G401.6 (cell line): Measurements from ENCODE around the gene RIN1.
"Not testable (repeated sequence)": the region's sequence is repeated elsewhere in the genome, so short reads cannot be mapped to it uniquely, and the experiment has no call there.

Experiments
- FAIRE-seq: peaks from 2 replicates; lab custom pipeline; 2012; peaks lifted over from hg19 to GRCh38; lab: Jason Lieb, UNC

The RIN1 gene

DNA sequence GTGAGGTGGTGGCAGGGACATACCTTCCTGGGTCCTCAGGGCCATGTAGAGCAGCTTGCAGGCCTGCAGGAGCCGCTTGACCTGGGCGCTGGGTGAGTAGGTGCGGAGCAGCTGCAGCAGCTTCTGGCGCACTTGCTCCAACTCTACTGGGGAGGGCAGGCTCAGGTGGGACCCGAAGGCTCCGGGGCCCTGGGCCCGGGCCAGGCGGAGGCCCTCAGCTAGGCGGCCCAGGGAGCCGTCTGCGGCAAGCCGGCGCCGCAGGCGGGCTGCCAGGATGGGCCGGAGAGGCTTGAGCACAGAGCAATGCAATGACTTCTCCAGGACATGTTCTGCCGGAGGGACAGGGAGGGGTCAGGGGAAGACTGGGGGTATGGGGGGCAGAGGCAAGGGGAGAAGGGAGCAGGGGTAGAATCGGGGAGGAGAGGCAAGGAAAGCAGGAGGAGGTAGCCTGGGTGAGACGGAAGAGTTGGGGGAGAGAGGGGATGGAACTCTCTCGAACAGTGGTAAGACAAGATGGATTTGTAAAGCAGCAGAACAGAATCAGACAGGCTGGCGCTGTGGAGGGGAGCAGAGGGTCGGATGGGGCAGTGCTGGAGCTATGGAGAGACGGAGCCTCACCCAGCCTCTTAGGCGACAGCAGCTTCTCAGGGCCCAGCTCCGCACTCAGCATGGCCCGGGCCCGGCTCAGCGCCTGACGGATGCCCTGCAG is 2.2 kb downstream of the RIN1 start:
- FAIRE-seq, result no peak

DNA sequence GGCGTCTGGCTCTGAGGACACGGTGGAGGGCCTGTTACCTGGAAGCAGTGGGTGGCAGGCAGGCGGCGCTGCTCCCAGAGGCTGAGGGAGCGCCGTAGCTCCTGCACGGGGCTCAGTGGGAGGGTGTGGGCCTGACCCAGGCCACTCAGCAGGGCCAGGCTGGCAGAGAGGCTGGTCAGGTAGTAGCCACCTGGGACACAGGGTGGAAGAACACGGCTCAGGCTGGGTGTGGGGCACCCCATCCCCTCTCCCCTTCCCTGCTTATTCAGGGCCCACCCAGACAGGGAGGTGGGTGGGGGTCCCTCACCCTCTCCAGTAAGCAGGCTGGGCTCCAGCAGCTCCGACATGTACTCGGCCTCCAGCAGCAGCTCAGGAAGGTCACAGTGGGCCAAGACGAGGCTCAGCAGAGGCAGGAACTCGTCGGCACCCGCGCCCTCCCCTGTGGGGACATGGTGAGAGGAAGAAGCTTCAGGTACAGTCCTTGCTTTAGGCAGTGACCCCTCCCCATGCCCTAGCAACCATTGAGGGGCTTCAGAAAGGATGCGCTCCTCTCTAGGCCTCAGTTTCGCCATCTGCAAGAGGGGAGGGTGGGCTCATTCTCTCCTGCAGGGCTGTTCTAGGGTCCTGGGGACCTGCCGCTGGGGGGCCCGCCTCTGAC is 2.9 kb downstream of the RIN1 start:
- no peak for FAIRE-seq

DNA sequence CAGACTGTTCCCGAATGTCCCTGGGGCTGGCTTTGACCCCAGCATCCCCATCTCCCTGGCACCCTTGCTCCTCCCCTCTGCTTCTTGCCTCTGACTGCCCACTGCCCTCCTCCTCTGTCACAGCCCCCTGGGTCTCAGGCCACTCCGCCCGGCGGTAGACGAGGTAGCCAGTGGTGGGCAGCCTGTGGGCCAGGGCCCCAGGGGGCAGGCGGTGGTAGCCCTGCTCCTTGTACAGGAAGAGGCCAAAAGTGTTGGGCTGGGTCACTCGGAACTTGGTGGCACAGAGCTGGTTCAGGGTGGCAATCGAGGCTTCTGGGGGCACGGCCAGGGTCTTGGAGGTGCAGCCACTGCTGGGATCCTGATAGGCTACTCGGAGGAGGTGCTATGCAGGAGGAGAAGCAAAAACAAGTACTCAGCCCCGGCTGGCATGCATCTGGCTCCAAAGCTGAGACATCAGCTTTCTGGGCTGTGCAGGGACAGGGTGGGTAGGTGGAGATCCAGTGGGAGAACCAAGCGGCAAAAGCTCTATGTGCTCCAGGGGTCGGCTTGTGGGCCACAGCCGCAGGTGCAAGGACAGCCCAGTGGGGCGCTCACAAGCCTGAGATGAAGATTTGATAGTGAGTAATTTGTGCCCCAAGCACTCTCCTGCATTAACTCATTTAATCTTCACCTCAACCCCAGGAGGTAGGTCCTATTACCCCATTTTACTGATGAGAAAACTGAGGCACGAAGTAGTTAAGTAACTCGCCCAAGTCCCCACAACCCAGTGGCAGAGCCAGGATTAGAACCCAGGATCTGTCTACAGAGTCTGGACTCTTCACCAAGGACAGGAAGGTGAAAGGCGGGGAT is 3.6 kb downstream of the RIN1 start:
- no peak for FAIRE-seq

DNA sequence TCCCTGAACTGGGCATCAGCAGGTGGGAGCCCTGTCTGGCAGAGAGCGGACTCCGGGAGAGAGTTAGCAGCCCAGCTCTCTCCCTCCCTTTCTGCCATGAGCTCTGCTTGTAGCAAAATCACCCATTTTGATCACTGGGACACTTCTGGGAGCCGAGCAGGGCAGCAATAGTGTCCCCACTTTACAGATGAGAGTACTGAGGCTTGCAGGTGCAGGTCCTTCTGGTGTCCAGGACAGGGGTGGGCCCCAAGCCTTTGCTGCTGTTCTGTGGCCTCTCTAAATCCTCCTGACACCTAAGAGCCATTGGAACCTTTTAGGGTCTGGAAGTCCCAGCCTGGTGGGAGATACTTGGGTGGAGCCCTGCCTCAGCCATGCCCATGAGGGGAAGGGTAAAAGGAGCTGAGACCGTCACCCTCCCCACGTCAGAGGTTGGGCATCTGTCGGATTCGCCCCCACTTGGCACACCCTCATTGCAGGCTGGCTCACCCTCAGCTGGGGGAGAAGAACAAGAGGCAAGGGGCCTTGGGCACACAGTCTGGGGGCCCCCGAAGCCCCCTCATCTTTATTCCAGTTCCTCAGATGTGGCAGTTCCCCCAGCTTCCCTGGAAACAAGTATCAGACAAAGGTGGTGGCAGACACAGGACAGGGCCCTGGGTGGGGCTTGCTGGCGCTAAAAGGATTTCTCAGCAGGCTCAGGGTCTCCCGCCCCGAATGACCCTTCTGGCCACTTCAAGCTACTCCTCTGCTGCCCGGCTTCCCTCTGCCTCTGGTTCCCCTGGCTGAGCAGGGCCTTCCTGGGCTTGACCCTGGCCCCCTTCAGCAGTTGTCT is 4.5 kb downstream of the RIN1 start:
- no peak for FAIRE-seq

DNA sequence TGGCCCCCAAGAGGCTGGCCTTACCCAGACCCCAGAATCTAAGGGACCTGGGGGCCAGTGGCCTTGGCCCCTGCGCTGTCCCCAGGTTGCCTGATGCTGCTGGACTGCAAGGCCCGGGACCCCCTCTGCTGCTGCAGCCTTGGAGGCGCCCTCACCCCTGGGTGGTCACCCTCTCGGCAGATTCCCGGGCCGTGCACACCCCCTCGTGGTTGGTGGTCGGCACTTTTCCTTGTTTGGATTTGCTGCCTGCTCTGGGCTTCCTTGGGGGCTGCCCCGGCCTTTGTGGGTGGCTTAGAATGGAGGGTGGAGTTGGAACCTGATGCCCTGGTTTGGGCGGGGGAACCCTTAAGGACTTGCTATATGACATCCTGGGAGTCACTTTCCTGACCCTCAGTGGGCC is 5.3 kb downstream of the RIN1 start:
- no peak for FAIRE-seq

DNA sequence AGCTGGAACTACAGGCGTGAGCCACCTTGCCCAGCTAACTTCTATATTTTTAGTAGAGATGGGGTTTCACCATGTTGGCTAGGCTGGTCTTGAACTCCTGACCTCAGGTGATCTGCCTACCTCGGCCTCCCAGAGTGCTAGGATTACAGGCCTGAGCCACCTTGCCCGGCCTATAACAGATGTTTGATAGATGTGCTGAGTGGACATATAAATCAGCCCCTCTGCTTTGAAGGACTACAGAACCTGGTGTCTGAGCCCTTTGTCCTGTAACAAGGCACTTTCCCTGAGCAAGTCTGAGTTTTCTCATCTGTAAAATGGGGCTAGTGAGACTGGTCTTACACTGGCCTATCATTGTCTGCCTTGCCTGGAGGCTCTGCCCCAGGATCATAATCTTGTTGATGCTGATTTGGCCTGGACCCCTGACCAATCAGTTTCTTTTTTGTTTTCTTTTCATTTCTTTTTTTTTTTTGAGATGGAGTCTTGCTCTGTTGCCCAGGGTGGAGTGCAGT is 7.0 kb downstream of the RIN1 start:
- no peak for FAIRE-seq

DNA sequence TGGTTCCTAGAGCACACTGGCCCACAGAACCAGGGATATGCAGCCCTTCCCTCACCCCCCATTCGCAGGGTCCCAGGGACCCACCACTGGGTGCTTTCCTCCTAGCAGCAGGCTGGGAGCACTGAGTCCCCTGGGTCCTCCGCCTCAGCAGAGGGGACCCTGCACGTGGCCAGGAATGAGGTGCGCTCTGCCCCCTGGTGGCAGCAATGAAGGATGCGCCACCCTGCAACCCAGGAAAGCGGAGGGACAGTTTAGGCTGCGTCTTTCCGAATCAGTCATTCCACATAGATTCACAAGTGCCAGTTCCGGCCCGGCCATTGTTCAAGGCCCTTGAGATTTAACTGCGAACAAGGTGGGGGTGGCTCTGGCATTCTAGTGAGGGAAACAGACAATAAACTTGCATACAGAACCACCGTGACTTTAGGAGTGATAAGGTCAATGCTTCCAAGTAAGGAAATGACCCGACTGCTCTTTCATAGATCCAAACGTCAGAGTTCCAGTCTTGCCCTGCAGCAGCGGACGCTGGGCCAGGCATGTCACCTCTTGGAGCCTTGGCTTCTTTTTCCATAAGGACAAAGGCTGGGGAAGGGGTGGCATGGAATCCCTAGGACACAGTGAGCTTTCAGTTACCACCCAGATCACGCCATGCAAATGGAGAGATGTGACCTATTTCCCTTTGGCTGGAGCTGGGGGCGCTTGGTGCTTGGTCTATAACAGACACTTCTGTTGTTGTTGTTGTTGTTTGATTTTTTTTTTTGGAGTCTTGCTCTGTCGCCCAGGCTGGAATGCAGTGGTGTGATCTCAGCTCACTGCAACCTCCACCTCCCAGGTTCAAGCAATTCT is 7.7 kb downstream of the RIN1 start:
- FAIRE-seq, result peak; percentile 79

DNA sequence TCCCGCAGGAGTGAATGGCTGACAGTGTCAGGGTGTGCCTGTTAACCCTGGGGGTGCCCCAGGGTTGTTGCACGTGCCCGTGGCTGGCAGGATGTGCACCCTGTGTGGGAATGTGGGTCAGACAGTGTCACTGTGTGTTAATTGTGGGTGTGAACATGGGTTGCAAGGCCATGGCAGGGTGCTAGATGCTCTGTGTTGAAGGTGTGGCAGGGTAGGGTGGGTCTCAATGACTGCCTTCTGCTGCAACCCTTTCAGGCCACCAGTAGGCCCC is 8.3 kb downstream of the RIN1 start:
- FAIRE-seq, result no peak

DNA sequence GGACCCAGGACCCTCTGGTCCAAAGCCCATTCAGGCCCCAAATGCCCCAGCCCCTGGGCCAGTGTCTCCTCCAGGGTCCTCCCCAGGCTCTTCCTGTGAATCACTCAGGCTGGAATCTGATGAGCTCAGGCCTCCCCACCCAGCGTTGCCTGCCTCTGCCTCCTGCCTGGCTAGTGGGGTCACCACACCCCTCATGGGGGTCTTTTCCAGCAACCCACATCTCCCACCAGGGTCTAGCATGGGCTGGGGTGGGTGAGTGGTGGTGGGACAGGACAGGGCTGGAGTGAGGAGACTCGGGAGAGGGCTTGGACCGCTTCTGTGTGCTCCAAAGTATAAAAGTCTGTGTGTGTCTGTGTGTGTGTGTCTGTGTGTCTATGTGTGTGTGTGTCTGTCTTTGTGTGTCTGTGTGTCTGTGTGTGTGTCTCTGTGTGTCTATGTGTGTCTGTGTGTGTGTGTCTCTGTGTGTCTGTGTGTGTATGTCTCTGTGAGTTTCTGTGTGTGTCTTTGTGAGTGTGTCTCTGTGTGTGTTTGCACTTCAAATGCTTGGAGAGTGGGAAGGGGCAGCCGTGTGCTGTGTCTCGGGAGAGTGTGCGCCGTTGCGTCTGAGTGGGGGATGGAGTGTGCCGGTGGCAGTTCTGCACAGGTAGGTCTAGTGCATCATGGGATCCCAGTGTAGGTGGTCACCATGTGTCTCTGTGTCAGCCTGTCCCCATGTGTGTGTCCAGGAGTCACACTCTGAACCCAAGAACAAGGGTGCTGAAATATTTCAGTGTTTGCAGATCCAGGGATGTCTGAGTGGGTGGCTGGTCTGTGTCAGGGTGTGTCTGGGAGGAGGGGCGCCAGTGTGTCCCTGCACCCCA is 8.8 kb downstream of the RIN1 start:
- FAIRE-seq, result no peak

DNA sequence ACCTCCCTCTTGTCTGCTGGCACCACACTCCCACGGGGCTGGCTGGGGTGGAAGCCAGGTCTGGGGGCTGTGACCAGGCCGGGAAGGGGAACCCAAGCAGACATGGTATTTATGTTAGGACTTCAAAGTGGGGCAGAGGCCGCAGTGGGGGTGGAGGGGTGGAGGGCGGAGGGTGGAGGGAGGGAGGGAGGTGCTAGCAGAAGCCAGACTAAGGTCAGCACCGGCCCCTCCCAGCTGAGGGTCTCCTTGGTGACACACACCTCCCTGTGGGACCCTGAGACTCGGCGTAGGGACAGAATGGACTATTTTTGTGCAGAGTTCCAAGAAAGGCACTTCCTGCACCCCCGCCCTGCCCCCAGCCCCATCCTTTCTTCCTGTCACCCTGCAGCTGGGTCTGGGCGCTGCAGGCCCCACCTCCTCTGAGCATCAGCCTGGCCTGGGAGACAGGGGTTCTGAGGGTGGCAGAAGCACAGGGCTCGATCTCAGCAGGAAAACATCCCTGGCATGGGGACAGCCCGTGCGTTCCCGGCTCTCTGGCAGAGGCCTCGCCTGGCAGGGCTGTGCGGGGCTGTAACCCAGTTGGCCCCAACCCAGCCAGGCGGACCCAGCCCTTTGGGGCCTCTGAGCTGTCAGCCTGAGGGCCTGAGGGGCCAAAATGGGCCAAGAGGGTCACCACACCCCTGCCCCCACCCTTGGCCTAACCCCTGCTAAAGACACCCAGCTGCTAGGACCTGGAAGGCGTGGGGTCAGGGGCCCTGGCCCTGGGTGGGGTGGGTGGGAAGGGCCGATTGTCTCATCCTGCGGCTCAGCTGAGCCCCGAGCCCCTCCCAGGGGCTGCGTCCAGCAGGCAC is 9.7 kb downstream of the RIN1 start:
- no peak for FAIRE-seq

DNA sequence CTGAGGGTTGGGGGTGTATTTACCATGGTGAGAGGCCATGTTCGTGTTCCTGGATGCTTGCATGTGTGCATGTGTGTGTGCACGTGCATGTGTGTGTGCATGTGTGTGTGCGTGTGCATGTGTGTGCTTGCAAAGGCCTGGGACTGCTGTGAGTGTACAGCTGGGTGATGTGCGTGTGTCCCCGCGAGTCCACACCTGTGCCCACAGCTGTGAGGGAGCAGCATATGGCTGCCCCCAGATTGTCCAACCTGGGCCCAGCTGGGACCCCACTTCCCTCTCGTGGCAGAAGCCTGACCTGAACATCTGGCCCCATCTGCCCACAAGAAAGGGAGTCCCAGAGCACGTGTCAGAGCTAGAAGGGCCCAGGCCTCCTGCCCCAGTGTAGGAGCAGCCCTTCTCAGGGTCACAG is 11.0 kb downstream of the RIN1 start:
- no peak for FAIRE-seq

DNA sequence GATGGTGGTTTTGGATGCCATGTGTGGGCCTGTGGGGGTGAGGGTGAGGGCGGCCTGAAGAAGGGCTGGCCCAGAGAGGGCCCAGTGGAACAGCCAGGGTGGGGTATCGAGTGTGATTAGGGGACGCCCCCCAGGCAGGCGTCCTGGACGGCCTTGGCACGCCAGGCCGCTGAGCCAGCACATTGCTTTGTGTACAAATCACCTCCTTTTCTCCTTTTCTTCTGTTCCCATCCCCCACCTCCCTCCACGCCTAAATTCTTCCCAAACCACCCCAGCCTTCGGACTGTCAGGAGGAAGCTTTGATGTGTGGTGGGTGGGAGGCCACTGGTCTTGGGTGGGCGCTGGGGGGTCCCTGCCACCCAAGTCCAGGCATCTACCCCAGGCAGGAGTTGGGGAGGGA is 11.6 kb downstream of the RIN1 start:
- FAIRE-seq, result no peak

DNA sequence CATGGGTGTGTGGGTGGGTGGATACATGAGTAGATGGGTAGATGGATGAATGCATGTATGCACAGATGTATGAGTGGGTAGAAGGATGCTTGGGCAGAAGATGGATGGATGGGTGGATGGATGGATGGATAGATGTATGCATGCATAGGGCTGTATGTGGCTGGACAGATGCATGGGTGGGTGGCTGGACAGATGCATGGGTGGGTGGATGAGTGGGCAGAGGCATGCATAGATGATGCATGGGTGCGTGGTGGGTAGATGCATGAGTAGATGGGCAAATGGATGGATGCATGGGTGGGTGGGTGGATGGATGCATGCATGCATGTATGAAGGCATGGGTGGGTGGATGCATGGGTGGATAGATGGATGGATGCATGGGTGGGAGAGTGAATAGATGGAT is 12.6 kb downstream of the RIN1 start:
- no peak for FAIRE-seq

DNA sequence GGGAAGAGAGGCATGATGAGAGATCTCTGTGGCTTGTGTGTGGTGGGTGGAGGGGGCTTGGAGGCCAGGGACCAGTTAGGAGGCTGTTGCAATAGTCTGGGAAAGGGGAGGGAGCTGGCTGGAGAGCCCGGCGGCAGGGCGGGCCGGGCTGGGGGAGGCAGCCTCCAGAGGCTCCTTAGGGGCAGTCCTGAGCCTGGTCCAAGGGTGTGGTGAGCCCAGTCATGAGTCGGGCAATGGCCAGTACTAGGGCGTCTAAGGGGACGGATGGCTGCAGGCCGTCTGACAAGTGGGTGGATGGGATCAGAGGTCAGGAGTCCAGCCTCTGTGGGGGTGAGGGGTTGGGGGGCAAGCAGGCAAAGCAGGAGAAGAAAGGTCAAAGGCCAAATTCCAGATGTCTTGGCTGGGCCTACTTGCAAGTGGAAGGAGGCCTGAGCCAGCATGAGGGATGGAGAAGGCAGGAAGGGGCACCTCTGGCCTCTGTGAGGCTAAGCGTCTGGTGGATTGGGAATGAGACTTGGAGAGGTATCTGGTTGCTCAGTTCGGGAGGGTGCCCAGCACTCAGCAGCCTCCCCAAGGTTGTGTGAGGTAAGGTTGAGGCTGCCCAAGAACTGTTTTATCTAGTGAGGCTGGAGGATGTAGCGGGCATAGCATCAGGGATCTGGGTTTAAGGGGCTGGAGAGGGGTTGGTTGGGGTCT is 13.4 kb downstream of the RIN1 start:
- FAIRE-seq, result no peak

DNA sequence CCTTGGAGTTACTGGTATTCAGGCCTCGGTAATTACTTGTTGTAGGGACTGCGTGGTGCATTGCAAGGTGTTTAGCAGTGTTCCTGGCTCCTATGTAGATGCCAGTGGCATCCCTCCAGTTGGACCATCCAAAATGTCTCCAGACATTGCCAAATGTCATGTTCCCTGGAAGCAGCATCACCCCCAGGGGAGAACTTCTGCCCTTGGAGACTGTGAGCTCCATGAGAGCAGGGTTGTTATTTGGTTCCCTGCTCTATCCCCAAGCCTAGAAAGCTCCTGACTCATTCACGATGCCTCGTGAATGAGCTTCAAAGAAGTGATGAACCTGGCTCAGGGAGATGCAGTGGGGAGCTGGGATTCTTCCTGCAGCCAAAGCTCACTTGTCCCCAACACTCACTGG is 14.6 kb downstream of the RIN1 start:
- no peak for FAIRE-seq

DNA sequence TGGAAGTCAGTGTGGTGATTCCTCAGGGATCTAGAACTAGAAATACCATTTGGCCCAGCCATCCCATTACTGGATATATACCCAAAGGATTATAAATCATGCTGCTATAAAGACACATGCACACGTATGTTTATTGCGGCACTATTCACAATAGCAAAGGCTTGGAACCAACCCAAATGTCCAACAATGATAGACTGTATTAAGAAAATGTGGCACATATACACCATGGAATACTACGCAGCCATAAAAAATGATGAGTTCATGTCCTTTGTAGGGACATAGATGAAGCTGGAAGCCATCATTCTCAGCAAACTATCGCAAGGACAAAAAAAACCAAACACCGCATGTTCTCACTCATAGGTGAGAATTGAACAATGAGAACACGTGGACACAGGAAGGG is 15.5 kb downstream of the RIN1 start:
- FAIRE-seq, result not testable (repeated sequence)

DNA sequence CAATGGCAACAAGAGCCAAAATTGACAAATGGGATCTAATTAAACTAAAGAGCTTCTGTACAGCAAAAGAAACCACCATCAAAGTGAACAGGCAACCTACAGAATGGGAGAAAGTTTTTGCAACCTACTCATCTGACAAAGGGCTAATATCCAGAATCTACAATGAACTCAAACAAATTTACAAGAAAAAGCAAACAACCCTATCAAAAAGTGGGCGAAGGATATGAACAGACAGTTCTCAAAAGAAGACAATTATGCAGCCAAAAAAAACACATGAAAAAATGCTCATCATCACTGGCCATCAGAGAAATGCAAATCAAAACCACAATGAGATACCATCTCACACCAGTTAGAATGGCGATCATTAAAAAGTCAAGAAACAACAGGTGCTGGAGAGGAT is 15.9 kb downstream of the RIN1 start:
- FAIRE-seq, result not testable (repeated sequence)

DNA sequence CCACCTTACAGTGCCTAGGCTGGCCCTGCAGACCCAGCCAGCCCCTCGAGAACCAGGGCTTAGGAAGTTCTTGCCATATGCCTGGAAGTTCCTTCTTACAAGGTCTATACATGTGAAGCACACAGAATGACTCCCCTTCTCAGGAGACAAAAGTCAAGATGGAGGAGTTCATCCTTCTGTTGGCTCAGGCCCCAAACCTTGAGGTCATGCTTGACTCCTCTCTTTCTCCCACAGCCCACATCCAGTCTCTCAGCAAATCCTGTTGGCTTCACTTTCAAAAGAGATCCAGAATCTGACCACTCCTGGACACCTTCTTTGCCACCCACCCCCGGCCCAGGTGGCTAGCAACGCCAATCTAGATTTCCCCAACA is 17.6 kb downstream of the RIN1 start:
- FAIRE-seq, result no peak
